HEK293 (cell line): ENCODE data around the gene ZNF17.

Experiments used
- CTCF ChIA-PET: fragments of 350-600 bp; formaldehyde crosslinking; extraction: SDS; loops from one replicate; lab custom pipeline; 2021; ENCODE audit warnings: antibody characterized with exemption; lab: Yijun Ruan, JAX
- POLR2A ChIA-PET: fragments of 300-600 bp; formaldehyde crosslinking; extraction: SDS; loops from one replicate; lab custom pipeline; 2020; ENCODE audit warnings: antibody characterized with exemption, inconsistent platforms; lab: Yijun Ruan, JAX
- H3K27ac ChIP-seq: fragments of 200-500 bp; sonication (Bioruptor generic); 2 replicates; pipeline ENCODE4 v1.5.1; 2014; ENCODE audit warnings: low read depth, low read length, control low read depth, inconsistent platforms; ENCODE audit errors: extremely low read depth
- H3K36me3 ChIP-seq, 2 experiments: fragments of 200-500 bp in 1 of 2; sonication (Bioruptor generic) in 1 of 2; 1 replicate in 1 of 2; 2 replicates in 1 of 2; pipeline ENCODE4 v1.5.1; 2014 to 2017; ENCODE audit warnings: inconsistent platforms in 2 of 2, low read length in 2 of 2; ENCODE audit not compliant: control insufficient read depth in 2 of 2, insufficient read depth in 1 of 2
- H3K4me1 ChIP-seq: fragments of 200-500 bp; sonication (Bioruptor generic); 2 replicates; pipeline ENCODE4 v1.5.1; 2014; ENCODE audit warnings: mild to moderate bottlenecking, low read length, inconsistent platforms; ENCODE audit not compliant: control insufficient read depth, insufficient read depth
- H3K4me3 ChIP-seq: 2 replicates; pipeline ENCODE4 v1.5.1; 2011; ENCODE audit warnings: low read depth, mild to moderate bottlenecking, control low read depth, low read length, moderate library complexity
- H3K9me3 ChIP-seq: fragments of 200-500 bp; sonication (Bioruptor generic); 2 replicates; pipeline ENCODE4 v1.5.1; 2014; ENCODE audit warnings: low read depth, low read length, inconsistent platforms; ENCODE audit not compliant: control insufficient read depth, insufficient read depth
- HOXD13 ChIP-seq: sonication (generic); formaldehyde crosslinking; IDR thresholded peaks from 2 replicates; pipeline ENCODE4 v1.8.0; 2022; ENCODE audit warnings: missing genetic modification reagents, borderline replicate concordance
- KLF1 ChIP-seq: fragments of 450-650 bp; formaldehyde crosslinking; IDR thresholded peaks from 2 replicates; pipeline ENCODE4 v1.5.1; 2016; ENCODE audit warnings: missing biosample characterization, missing genetic modification characterization
- KLF8 ChIP-seq: fragments of 450-650 bp; formaldehyde crosslinking; IDR thresholded peaks from 2 replicates; pipeline ENCODE4 v1.5.1; 2016; ENCODE audit warnings: missing biosample characterization, missing genetic modification characterization
- KLF9 ChIP-seq: fragments of 450-650 bp; formaldehyde crosslinking; IDR thresholded peaks from 2 replicates; pipeline ENCODE4 v1.5.1; 2016; ENCODE audit warnings: missing biosample characterization, missing genetic modification characterization, low read depth
- SP2 ChIP-seq: fragments of 450-650 bp; formaldehyde crosslinking; IDR thresholded peaks from 2 replicates; pipeline ENCODE4 v1.5.1; 2016; ENCODE audit warnings: missing biosample characterization, missing genetic modification characterization
- ZBTB17 ChIP-seq: fragments of 450-650 bp; formaldehyde crosslinking; IDR thresholded peaks from 2 replicates; pipeline ENCODE4 v1.5.1; 2016; ENCODE audit warnings: missing biosample characterization, missing genetic modification characterization
- ZBTB7A ChIP-seq: fragments of 450-650 bp; formaldehyde crosslinking; IDR thresholded peaks from 2 replicates; pipeline ENCODE4 v1.5.1; 2016; ENCODE audit warnings: low read depth, missing biosample characterization, missing genetic modification characterization
- ZFP3 ChIP-seq: fragments of 450-650 bp; formaldehyde crosslinking; IDR thresholded peaks from 2 replicates; pipeline ENCODE4 v1.5.1; 2016; ENCODE audit warnings: low read depth, missing biosample characterization, missing genetic modification characterization
- ZIC2 ChIP-seq: fragments of 450-650 bp; formaldehyde crosslinking; IDR thresholded peaks from 2 replicates; pipeline ENCODE4 v1.5.1; 2016; ENCODE audit warnings: missing biosample characterization, missing genetic modification characterization
- ZNF214 ChIP-seq: fragments of 450-650 bp; formaldehyde crosslinking; IDR thresholded peaks from 2 replicates; pipeline ENCODE4 v1.5.1; 2017; ENCODE audit warnings: missing biosample characterization, mild to moderate bottlenecking, missing genetic modification characterization, borderline replicate concordance
- ZNF23 ChIP-seq: fragments of 450-650 bp; formaldehyde crosslinking; IDR thresholded peaks from 2 replicates; pipeline ENCODE4 v1.5.1; 2016; ENCODE audit warnings: missing biosample characterization, missing genetic modification characterization, borderline replicate concordance
- ZNF335 ChIP-seq: fragments of 450-650 bp; formaldehyde crosslinking; conservative IDR thresholded peaks from 2 replicates; pipeline ENCODE4 v1.5.1; 2016; ENCODE audit warnings: missing biosample characterization, missing genetic modification characterization
- ZNF341 ChIP-seq: fragments of 450-650 bp; formaldehyde crosslinking; IDR thresholded peaks from 2 replicates; pipeline ENCODE4; 2016; ENCODE audit warnings: low read depth, missing biosample characterization, missing genetic modification characterization
- ZNF544 ChIP-seq: fragments of 450-650 bp; formaldehyde crosslinking; IDR thresholded peaks from 2 replicates; pipeline ENCODE4 v1.5.0; 2017; ENCODE audit warnings: missing biosample characterization, missing genetic modification characterization
- ZNF610 ChIP-seq: fragments of 450-650 bp; formaldehyde crosslinking; IDR thresholded peaks from 2 replicates; pipeline ENCODE4 v1.5.1; 2016; ENCODE audit warnings: missing biosample characterization, missing genetic modification characterization, borderline replicate concordance
- ZNF629 ChIP-seq: fragments of 450-650 bp; formaldehyde crosslinking; IDR thresholded peaks from 2 replicates; pipeline ENCODE4 v1.5.1; 2017; ENCODE audit warnings: missing biosample characterization, missing genetic modification characterization
- ZNF654 ChIP-seq: fragments of 450-650 bp; formaldehyde crosslinking; IDR thresholded peaks from 2 replicates; pipeline ENCODE4 v1.5.1; 2016; ENCODE audit warnings: low read depth, missing biosample characterization, missing genetic modification characterization
- ZNF777 ChIP-seq: fragments of 450-650 bp; formaldehyde crosslinking; IDR thresholded peaks from 2 replicates; pipeline ENCODE4 v1.5.1; 2017; ENCODE audit warnings: missing biosample characterization, missing genetic modification characterization, borderline replicate concordance
- TF ChIP-seq, protein P1 (sequence below): fragments of 450-650 bp; formaldehyde crosslinking; IDR thresholded peaks from 2 replicates; pipeline ENCODE4 v1.5.1; 2016; ENCODE audit warnings: missing biosample characterization, missing genetic modification characterization
- TF ChIP-seq, protein P2 (sequence below): fragments of 450-650 bp; IDR thresholded peaks from 2 replicates; pipeline ENCODE4 v1.5.1; 2018; ENCODE audit warnings: missing biosample characterization, mild to moderate bottlenecking, missing genetic modification characterization
- TF ChIP-seq, protein P3 (sequence below): fragments of 450-650 bp; formaldehyde crosslinking; IDR thresholded peaks from 2 replicates; pipeline ENCODE4 v1.5.1; 2016; ENCODE audit warnings: missing biosample characterization, missing genetic modification characterization, borderline replicate concordance
- TF ChIP-seq, protein P4 (sequence below): fragments of 450-650 bp; formaldehyde crosslinking; IDR thresholded peaks from 2 replicates; pipeline ENCODE4 v1.5.1; 2016; ENCODE audit warnings: missing biosample characterization, missing genetic modification characterization
- TF ChIP-seq, protein P5 (sequence below): fragments of 450-650 bp; formaldehyde crosslinking; IDR thresholded peaks from 2 replicates; pipeline ENCODE4 v1.5.1; 2017; ENCODE audit warnings: missing biosample characterization, missing genetic modification characterization
- TF ChIP-seq, protein P6 (sequence below): fragments of 450-650 bp; formaldehyde crosslinking; IDR thresholded peaks from 2 replicates; pipeline ENCODE4 v1.5.1; 2016; ENCODE audit warnings: missing biosample characterization, missing genetic modification characterization

Gene ZNF17

DNA sequence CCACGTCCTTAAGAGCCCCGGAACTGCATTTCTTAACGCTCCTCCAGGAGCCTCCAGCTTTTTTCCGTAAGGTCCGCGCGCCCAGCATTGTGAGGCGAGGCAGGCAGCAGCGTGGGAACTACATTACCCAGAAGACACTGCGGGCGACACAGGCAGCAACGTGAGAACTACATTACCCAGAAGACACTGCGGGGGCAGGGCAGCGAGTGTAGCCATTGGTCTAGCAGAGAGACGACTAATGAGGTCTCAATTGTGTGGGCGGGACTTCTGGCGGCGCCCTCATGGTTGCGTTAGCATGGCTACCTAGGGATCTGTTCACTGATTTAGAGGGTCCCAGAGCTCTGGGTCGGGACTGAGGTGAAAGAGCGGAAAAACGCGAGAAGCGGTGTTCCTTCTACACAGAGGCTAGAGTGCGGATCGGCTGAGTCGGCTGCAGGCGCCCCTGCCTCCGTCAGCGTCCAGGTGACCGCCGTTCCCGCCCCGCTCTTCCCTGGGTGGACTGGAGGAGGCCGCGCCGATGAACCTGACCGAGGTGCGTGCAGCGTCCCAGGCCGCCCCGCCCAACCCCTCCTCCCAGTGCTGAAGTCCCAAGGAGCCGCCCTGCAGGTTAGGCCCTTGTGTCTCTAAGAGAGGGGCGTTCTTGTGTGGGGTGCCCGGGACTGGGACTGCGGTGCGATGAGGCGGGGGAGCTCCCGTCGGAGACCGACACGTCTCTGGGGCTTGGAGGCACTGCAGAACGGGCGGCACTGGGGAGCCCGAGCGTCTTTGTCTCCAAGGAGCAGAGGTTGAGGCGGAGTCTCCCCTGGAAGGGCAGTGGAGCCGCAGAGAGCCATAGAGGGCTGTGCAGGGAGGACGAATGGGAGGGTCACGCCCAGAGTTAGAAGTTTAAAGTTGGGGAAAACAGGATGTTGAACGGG lies 24.4 kb downstream of the ZNF17 start, which contains the start of gene ZNF749:
Gene ZNF749, plus strand, starts transcription at position 264 of the 917 bp plus-strand sequence. Its CDS starts 254 bp downstream, at position 518.
- POLR2A ChIA-PET: interaction anchor here (0.5 to 1.5 kb wide), 7 partner anchors 10 to 748 kb away, joined by 3 to 6 read pairs (median 3); partner anchors contain the start of genes TRAPPC2B, ZNF274, ZNF419 and ZNF547
- CTCF ChIA-PET: interaction anchor here (0.6 to 1.4 kb wide), 6 partner anchors 20 to 390 kb away, joined by 3 to 5 read pairs (median 4); no protein-coding TSS in a partner anchor
- TF ChIP-seq, protein P1, sequence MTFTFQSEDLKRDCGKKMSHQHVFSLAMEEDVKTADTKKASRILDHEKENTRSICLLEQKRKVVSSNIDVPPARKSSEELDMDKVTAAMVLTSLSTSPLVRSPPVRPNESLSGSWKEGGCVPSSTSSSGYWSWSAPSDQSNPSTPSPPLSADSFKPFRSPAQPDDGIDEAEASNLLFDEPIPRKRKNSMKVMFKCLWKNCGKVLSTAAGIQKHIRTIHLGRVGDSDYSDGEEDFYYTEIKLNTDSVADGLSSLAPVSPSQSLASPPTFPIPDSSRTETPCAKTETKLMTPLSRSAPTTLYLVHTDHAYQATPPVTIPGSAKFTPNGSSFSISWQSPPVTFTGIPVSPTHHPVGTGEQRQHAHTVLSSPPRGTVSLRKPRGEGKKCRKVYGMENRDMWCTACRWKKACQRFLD: no peak
- TF ChIP-seq SP2 (tag by site-specific recombination) (peak; percentile 83), HOXD13 (no peak), ZNF335 (tag by site-specific recombination) (peak; percentile 95), ZIC2 (tag by site-specific recombination) (no peak), ZNF23 (tag by site-specific recombination) (no peak), ZNF610 (tag by site-specific recombination) (no peak; the same call in 1 of the 2 replicates), ZNF214 (no peak), ZNF341 (tag by site-specific recombination) (peak; percentile 75), ZNF777 (tag by site-specific recombination) (peak; percentile 74; the same call in 1 of the 2 replicates), KLF8 (peak; percentile 44; the same call in 1 of the 2 replicates), KLF9 (tag by site-specific recombination) (no peak), ZNF544 (no peak), ZBTB7A (tag by site-specific recombination) (no peak), ZFP3 (tag by site-specific recombination) (no peak), ZBTB17 (peak; percentile 78), KLF1 (no peak; the same call in none of the 2 replicates), ZNF629 (peak; percentile 61), ZNF654 (tag by site-specific recombination) (no peak)
- TF ChIP-seq, protein P2, sequence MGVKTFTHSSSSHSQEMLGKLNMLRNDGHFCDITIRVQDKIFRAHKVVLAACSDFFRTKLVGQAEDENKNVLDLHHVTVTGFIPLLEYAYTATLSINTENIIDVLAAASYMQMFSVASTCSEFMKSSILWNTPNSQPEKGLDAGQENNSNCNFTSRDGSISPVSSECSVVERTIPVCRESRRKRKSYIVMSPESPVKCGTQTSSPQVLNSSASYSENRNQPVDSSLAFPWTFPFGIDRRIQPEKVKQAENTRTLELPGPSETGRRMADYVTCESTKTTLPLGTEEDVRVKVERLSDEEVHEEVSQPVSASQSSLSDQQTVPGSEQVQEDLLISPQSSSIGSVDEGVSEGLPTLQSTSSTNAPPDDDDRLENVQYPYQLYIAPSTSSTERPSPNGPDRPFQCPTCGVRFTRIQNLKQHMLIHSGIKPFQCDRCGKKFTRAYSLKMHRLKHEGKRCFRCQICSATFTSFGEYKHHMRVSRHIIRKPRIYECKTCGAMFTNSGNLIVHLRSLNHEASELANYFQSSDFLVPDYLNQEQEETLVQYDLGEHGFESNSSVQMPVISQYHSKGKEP (tag by site-specific recombination): no peak
- TF ChIP-seq, protein P3, sequence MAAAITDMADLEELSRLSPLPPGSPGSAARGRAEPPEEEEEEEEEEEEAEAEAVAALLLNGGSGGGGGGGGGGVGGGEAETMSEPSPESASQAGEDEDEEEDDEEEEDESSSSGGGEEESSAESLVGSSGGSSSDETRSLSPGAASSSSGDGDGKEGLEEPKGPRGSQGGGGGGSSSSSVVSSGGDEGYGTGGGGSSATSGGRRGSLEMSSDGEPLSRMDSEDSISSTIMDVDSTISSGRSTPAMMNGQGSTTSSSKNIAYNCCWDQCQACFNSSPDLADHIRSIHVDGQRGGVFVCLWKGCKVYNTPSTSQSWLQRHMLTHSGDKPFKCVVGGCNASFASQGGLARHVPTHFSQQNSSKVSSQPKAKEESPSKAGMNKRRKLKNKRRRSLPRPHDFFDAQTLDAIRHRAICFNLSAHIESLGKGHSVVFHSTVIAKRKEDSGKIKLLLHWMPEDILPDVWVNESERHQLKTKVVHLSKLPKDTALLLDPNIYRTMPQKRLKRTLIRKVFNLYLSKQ (tag by site-specific recombination): no peak
- TF ChIP-seq, protein P4, sequence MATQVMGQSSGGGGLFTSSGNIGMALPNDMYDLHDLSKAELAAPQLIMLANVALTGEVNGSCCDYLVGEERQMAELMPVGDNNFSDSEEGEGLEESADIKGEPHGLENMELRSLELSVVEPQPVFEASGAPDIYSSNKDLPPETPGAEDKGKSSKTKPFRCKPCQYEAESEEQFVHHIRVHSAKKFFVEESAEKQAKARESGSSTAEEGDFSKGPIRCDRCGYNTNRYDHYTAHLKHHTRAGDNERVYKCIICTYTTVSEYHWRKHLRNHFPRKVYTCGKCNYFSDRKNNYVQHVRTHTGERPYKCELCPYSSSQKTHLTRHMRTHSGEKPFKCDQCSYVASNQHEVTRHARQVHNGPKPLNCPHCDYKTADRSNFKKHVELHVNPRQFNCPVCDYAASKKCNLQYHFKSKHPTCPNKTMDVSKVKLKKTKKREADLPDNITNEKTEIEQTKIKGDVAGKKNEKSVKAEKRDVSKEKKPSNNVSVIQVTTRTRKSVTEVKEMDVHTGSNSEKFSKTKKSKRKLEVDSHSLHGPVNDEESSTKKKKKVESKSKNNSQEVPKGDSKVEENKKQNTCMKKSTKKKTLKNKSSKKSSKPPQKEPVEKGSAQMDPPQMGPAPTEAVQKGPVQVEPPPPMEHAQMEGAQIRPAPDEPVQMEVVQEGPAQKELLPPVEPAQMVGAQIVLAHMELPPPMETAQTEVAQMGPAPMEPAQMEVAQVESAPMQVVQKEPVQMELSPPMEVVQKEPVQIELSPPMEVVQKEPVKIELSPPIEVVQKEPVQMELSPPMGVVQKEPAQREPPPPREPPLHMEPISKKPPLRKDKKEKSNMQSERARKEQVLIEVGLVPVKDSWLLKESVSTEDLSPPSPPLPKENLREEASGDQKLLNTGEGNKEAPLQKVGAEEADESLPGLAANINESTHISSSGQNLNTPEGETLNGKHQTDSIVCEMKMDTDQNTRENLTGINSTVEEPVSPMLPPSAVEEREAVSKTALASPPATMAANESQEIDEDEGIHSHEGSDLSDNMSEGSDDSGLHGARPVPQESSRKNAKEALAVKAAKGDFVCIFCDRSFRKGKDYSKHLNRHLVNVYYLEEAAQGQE (tag by site-specific recombination): no peak
- TF ChIP-seq, protein P5, sequence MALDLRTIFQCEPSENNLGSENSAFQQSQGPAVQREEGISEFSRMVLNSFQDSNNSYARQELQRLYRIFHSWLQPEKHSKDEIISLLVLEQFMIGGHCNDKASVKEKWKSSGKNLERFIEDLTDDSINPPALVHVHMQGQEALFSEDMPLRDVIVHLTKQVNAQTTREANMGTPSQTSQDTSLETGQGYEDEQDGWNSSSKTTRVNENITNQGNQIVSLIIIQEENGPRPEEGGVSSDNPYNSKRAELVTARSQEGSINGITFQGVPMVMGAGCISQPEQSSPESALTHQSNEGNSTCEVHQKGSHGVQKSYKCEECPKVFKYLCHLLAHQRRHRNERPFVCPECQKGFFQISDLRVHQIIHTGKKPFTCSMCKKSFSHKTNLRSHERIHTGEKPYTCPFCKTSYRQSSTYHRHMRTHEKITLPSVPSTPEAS (tag by site-specific recombination): no peak
- TF ChIP-seq, protein P6, sequence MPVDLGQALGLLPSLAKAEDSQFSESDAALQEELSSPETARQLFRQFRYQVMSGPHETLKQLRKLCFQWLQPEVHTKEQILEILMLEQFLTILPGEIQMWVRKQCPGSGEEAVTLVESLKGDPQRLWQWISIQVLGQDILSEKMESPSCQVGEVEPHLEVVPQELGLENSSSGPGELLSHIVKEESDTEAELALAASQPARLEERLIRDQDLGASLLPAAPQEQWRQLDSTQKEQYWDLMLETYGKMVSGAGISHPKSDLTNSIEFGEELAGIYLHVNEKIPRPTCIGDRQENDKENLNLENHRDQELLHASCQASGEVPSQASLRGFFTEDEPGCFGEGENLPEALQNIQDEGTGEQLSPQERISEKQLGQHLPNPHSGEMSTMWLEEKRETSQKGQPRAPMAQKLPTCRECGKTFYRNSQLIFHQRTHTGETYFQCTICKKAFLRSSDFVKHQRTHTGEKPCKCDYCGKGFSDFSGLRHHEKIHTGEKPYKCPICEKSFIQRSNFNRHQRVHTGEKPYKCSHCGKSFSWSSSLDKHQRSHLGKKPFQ (tag by site-specific recombination): no peak

More for the DNA sequence above, 24.4 kb downstream of the ZNF17 start, which contains the start of gene ZNF749:
- Histone ChIP-seq H3K27ac (peak within 1 kb of the TSS; percentile 59; the same call in 1 of the 2 replicates), H3K36me3 (peaks cover 13 to 25% of the 10 kb centered on the region in 2 experiments), H3K9me3 (no peaks in the 10 kb centered on the region), H3K4me3 (peak within 1 kb of the TSS; percentile 94), H3K4me1 (peaks cover 7% of the 10 kb centered on the region)
